BLaER1 treated with 17β-estradiol and CSF1 and Interleukin-3, amounts not matched to agents 10 nM and 100 nM (cell line): ENCODE measurements around the gene FER1L5.

Experiments used
- H3K27ac ChIP-seq, 11 experiments: shearing (Covaris generic); formaldehyde crosslinking; 2 replicates each; pipeline ENCODE4 v1.8.1; 2022
- H3K27me3 ChIP-seq, 11 experiments: shearing (Covaris generic); formaldehyde crosslinking; 2 replicates each; pipeline ENCODE4 v1.8.1; 2022
- H3K36me3 ChIP-seq, 11 experiments: shearing (Covaris generic); formaldehyde crosslinking; 2 replicates each; pipeline ENCODE4 v1.8.1; 2022
- H3K4me1 ChIP-seq, 10 experiments: shearing (Covaris generic); formaldehyde crosslinking; 2 replicates each; pipeline ENCODE4 v1.8.1; 2022
- H3K4me2 ChIP-seq, 11 experiments: shearing (Covaris generic); formaldehyde crosslinking; 2 replicates each; pipeline ENCODE4 v1.8.1; 2022
- H3K4me3 ChIP-seq, 10 experiments: shearing (Covaris generic); formaldehyde crosslinking; 2 replicates each; pipeline ENCODE4 v1.8.1; 2022
- H3K9ac ChIP-seq, 11 experiments: shearing (Covaris generic); formaldehyde crosslinking; 2 replicates each; pipeline ENCODE4 v1.8.1; 2022
- H3K9me3 ChIP-seq, 11 experiments: shearing (Covaris generic); formaldehyde crosslinking; replicated peaks in 1 of 11; 2 replicates each; pipeline ENCODE4 v1.8.1; 2022
- H4K20me1 ChIP-seq, 11 experiments: shearing (Covaris generic); formaldehyde crosslinking; 2 replicates each; pipeline ENCODE4 v1.8.1; 2022
- Cebpa-rat ChIP-seq, 11 experiments: shearing (Covaris generic); IDR thresholded peaks; 2 replicates each; pipeline ENCODE4 v1.8.1; 2022

FER1L5 gene

DNA sequence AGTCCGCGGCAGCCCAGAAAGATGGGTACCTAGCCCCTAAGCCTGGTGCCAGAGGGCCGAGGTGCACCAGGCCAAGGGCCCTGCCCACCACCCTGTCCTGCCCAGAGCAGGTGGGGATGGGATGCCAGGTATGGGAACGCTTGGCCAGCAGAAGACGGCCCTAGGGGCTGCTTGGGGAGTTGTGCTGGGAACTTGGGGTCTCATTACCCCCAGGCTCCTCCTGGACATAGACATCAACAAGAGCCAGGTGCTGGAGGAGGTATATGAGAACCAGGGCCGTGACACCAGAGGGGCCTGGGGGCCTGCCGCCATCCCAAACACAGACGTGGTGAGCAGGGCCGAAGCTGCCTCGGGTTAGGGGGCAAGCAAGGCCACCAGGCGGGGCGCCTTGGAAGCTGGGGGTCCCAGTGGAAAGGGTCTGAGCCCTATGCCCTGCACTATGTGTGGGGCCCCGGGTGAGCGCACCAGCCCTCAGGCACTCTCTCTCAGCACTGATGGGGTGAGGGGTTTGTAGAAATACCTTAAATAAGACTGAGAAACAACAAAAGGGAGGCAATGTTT is 46.9 kb downstream of the FER1L5 start:
- no peaks in the 10 kb centered on the region for H3K27me3 ChIP-seq
- H3K4me2 ChIP-seq = no peak overlapping the region
- no peak overlapping the region for H3K4me3 ChIP-seq
- H3K9me3 ChIP-seq = no peaks in the 10 kb centered on the region
- H4K20me1 ChIP-seq = peaks cover 0 to 6% (median 0%) of the 10 kb centered on the region in 11 experiments; a peak in 2 of 22 replicates
- H3K27ac ChIP-seq = no peak overlapping the region
- no peaks in the 10 kb centered on the region for H3K36me3 ChIP-seq
- TF ChIP-seq Cebpa-rat (IDR thresholded peaks at IDR 0.05) = no peak
- H3K9ac ChIP-seq = no peak overlapping the region
- H3K4me1 ChIP-seq = peaks cover 0 to 47% (median 36%) of the 10 kb centered on the region in 10 experiments; a peak in 14 of 20 replicates

DNA sequence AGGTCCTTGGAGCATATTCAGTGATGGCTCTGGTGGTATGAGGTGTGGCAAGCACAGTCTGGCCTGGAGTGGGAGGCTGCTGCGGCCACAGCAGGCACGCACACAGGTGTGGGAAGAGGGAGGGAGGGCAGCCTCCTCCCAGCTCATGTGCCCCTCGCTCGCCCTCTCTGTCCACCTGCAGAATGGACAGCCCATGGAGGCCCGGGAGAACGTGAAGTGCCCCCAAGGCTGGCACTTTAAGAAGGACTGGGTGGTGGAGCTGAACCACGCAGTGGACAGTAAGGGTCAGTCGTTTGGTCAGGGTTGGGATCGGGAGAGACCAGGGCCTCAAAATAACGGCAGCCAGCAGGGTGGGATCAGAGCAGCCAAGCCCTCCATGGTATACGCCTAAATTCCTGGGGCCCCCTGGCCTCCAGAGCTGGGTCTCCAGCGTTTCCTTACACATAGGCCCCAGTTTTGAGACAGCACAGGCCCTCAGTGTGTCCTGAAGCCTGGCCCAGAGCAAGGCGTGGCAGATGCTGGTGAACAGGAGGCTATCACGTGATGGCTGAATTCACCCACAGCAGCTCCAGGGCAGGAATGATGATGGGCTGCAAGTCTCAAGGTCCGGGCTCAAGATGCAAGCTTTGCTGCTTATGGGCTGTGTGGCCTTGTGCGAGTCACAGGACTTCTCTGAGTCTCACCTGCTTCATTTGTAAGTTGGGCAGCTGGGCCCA is 47.9 kb downstream of the FER1L5 start:
- Histone ChIP-seq H3K27ac (no peak overlapping the region), H3K9me3 (no peaks in the 10 kb centered on the region), H4K20me1 (peaks cover 0 to 6% (median 0%) of the 10 kb centered on the region in 11 experiments; a peak in 2 of 22 replicates), H3K4me3 (no peak overlapping the region), H3K27me3 (no peaks in the 10 kb centered on the region), H3K4me1 (peaks cover 0 to 44% (median 29%) of the 10 kb centered on the region in 10 experiments; a peak in 15 of 20 replicates), H3K9ac (no peak overlapping the region; a peak in 1 of 22 replicates), H3K4me2 (no peak overlapping the region), H3K36me3 (no peaks in the 10 kb centered on the region)
- TF ChIP-seq Cebpa-rat (IDR thresholded peaks at IDR 0.05) = no peak

DNA sequence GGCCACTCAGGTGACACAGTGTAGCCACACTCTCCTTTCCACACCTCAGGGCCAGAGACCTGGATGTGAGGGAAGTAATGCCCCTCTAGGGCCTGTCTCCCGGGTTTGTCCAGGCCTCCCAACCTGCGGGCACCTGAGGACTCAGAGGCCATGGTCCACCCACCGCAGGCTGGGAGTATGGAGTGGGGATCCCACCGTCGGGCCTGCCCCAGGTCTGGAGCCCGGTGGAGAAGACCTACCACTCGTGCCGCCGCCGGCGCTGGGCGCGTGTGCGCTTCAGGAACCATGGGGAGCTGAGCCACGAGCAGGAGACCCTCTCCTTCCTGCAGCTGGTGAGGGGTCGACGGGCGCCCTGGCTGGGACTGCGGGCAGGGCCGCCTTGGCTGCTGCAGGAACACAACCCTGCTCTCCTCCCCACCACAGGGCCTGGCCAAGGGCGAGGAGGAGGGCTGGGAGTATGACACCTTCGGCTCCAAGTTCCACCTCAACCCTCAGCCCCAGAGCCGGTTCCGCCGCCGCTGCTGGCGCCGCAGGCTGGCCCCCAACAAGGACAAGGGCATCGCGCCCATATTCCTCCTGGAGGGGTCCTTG is 48.6 kb downstream of the FER1L5 start:
- Histone ChIP-seq H3K4me2 (no peak overlapping the region), H3K36me3 (no peaks in the 10 kb centered on the region), H3K9ac (no peak overlapping the region; a peak in 1 of 22 replicates), H3K4me3 (no peak overlapping the region), H3K27ac (no peak overlapping the region), H4K20me1 (peaks cover 0 to 6% (median 0%) of the 10 kb centered on the region in 11 experiments; a peak in 2 of 22 replicates), H3K9me3 (no peaks in the 10 kb centered on the region), H3K4me1 (peaks cover 0 to 43% (median 28%) of the 10 kb centered on the region in 10 experiments; a peak in 16 of 20 replicates), H3K27me3 (no peaks in the 10 kb centered on the region)
- TF ChIP-seq Cebpa-rat (IDR thresholded peaks at IDR 0.05) = no peak

DNA sequence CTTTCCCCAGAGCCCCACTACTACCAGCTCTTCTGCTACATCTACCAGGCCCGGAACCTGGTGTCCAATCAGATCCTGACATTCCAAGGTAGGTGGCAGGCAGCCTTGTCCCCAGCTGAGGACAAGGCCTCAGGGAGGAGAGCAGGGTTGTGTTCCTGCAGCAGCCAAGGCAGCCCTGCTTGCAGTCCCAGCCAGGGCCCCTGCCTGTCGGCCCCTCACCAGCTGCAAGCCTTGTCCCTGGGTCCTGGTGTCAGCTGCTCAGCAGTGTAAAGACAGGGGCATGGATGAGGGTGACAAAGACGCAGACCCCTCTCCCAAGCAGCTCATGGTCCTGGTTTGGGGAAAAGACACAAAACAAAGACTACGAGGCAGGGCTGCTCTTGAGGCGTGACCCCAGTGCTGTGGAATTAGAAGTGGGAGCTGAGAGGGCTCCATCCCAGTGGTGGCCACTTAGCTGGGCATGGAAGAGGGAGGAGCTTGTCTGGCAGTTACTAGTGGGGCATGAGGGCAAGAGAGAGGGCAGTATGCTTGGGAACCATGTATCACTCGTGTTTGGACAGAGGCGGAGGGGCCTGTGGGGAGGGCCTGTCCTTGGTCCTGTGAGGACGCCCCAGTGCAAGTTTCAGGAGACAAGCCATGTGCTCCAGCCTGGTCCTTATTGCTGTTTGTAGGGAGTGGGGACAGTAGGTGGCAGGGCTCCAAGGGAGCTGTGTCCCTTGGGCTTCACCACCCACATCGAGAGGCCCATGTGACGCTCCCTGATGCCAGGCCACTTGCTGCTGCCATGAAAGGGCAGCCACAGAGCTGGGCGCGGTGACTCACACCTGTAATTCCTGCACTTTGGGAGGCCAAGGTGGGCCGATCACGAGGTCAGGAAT is 49.8 kb downstream of the FER1L5 start:
- H3K4me2 ChIP-seq = no peak overlapping the region
- peaks cover 0 to 34% (median 24%) of the 10 kb centered on the region in 10 experiments; a peak in 15 of 20 replicates for H3K4me1 ChIP-seq
- no peak overlapping the region for H3K9ac ChIP-seq
- no peaks in the 10 kb centered on the region for H3K9me3 ChIP-seq
- TF ChIP-seq Cebpa-rat (IDR thresholded peaks at IDR 0.05) = no peak
- no peak overlapping the region for H3K4me3 ChIP-seq
- no peaks in the 10 kb centered on the region for H3K27me3 ChIP-seq
- no peaks in the 10 kb centered on the region for H3K36me3 ChIP-seq
- no peak overlapping the region for H3K27ac ChIP-seq
- peaks cover 0 to 6% (median 0%) of the 10 kb centered on the region in 11 experiments; a peak in 2 of 22 replicates for H4K20me1 ChIP-seq

DNA sequence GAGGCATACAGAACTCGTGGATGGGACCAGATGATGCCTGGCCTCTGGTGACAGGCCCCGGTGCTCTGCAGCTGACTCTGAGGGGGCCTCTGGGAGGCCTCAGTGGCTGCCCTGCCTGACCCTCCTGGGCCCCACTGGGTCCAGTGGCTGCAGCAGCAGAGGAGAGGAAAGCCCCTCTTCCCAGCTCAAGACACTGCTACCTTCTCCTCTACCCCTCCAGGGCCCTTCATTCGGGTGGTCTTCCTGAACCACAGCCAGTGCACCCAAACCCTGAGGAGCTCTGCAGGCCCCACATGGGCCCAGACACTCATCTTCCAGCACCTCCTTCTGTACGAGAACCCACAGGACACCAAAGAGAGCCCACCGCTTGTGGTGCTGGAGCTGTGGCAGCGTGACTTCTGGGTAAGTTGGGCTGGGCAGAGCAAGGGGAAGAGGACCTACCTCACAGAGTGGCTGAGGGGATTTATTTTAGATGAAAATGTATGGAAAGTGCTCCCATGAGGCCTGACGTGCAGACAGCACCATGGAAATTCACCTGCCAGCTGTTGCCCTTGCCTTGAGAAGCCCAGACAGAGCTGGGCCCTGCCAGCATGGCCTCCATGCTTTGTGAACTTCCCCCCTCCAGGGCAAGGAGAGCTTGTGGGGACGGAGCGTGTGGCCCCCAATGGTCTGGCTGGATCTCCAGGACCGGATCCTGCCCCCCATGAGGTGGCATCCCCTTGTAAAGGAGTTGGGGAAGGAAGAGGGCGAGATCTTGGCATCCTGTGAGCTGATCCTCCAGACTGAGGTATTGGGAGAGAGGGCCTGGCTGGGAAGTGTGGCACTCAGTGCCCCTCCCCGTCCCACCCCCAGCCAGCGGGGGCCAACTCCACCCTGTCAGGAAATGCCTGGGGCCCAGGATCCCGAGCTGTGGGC is 51.0 kb downstream of the FER1L5 start:
- Histone ChIP-seq H3K9me3 (no peaks in the 10 kb centered on the region), H3K36me3 (no peaks in the 10 kb centered on the region), H3K9ac (no peak overlapping the region), H3K4me1 (peaks cover 0 to 28% (median 17%) of the 10 kb centered on the region in 10 experiments; a peak in 15 of 20 replicates), H3K27me3 (no peaks in the 10 kb centered on the region), H4K20me1 (peaks cover 0 to 6% (median 0%) of the 10 kb centered on the region in 11 experiments; a peak in 2 of 22 replicates), H3K4me3 (no peak overlapping the region), H3K4me2 (peak overlapping the region in 2 of 11 experiments; percentile 6 to 10; a peak in 1 of 22 replicates), H3K27ac (no peak overlapping the region)
- TF ChIP-seq Cebpa-rat (IDR thresholded peaks at IDR 0.05) = no peak

DNA sequence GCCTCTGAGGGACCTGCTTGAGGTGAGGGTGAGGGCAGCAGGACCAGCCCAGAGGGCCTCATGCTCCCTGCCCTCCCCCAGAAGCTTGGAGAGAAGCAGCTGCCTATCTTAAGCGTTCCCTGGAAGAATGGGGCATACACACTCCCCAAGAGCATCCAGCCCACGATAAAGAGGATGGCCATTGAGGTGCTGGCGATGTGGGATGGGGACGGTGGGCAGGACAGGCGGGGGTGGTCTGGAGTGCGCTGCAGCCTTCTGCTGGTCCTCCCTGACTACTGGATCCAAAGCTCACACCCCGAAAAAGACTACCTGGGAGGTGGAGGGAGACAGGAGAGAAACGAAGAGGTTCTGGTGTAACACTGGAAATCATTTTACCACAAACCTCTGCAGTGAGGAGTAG is 51.7 kb downstream of the FER1L5 start:
- H3K27me3 ChIP-seq = no peaks in the 10 kb centered on the region
- H3K9me3 ChIP-seq = no peaks in the 10 kb centered on the region
- no peak overlapping the region for H3K9ac ChIP-seq
- H3K27ac ChIP-seq = no peak overlapping the region
- H3K4me3 ChIP-seq = no peak overlapping the region
- peaks cover 0 to 23% (median 12%) of the 10 kb centered on the region in 10 experiments; a peak in 14 of 20 replicates for H3K4me1 ChIP-seq
- peaks cover 0 to 6% (median 0%) of the 10 kb centered on the region in 11 experiments; a peak in 1 of 22 replicates for H4K20me1 ChIP-seq
- H3K36me3 ChIP-seq = no peaks in the 10 kb centered on the region
- peak overlapping the region in 2 of 11 experiments; percentile 6 to 20; a peak in 2 of 22 replicates for H3K4me2 ChIP-seq
- TF ChIP-seq Cebpa-rat (IDR thresholded peaks at IDR 0.05) = no peak

DNA sequence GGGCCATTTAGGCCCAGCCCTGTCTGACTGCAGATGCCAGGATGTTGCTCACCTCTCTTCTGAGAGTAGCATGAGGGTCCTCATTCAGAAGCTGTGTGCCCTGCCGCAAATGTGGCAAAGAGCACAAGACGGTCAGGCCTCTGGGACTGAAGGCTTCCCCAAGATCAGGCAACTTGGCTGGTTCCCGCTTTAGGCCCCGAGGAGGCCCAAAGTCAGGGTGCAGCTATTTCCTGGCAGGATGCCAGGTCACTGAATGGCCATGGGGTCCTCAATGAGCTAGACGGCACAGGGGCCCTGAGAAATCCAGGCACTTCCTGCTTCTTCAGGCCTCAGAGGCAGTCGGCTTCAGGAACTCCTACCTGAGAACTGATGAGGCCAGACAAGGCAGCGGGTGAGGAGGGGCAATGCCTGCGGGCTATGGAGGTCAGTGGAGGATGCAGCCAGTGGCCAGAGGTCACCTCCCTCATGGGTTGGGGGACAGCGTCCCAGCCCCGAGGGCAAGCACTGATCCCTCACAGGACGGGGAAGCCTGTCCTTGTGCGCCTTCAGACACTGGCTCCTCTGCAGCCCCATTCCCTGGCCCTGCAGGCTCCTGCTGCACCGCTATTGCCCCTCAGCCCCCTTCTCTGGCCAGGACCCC is 52.4 kb downstream of the FER1L5 start:
- Histone ChIP-seq H4K20me1 (peaks cover 0 to 10% (median 0%) of the 10 kb centered on the region in 11 experiments; a peak in 2 of 22 replicates), H3K9ac (no peak overlapping the region), H3K9me3 (no peaks in the 10 kb centered on the region), H3K4me2 (peak overlapping the region in 3 of 11 experiments; percentile 12 to 46 (median 18); a peak in 2 of 22 replicates), H3K27me3 (no peaks in the 10 kb centered on the region), H3K4me3 (no peak overlapping the region), H3K36me3 (no peaks in the 10 kb centered on the region; a peak in 1 of 22 replicates), H3K4me1 (peaks cover 0 to 29% (median 18%) of the 10 kb centered on the region in 10 experiments; a peak in 15 of 20 replicates), H3K27ac (no peak overlapping the region; a peak in 1 of 22 replicates)
- no peak for TF ChIP-seq Cebpa-rat (IDR thresholded peaks at IDR 0.05)
